K562 (cell line): ENCODE measurements around the gene MYOM1. TPM values are rescaled to one million over a fixed set of nuclear protein-coding genes. Genes with fewer than 3 reads are reported as not detected.
A peak's percentile ranks its signal among the peaks of the same experiment; 100 is the strongest.

Experiments
- BCOR ChIP-seq: fragments of 450-650 bp; IDR thresholded peaks from 2 replicates; pipeline ENCODE4 v1.6.1; 2016
- E4F1 ChIP-seq: fragments of 250-450 bp; sonication (Bioruptor Pico); IDR thresholded peaks from 2 replicates; pipeline ENCODE4 v1.5.0; 2021; ENCODE audit warnings: mild to moderate bottlenecking, borderline replicate concordance
- FIP1L1 ChIP-seq: fragments of 200-400 bp; formaldehyde crosslinking; IDR thresholded peaks from 2 replicates; pipeline ENCODE4 v1.6.1; 2018; ENCODE audit warnings: mild to moderate bottlenecking, low read depth, low read length; ENCODE audit not compliant: poor library complexity, severe bottlenecking
- NFXL1 ChIP-seq: fragments of 450-650 bp; formaldehyde crosslinking; IDR thresholded peaks from 2 replicates; pipeline ENCODE4 v1.4.0; 2021; ENCODE audit warnings: mild to moderate bottlenecking
- RERE ChIP-seq: sonication (generic); formaldehyde crosslinking; IDR thresholded peaks from 2 replicates; pipeline ENCODE4 v1.8.0; 2023; ENCODE audit warnings: missing genetic modification reagents, mild to moderate bottlenecking, borderline replicate concordance
- SIN3B ChIP-seq: fragments of 450-650 bp; IDR thresholded peaks from 2 replicates; pipeline ENCODE4 v1.6.1; 2017; ENCODE audit warnings: low read depth, mild to moderate bottlenecking, moderate library complexity
- ZNF444 ChIP-seq: fragments of 250-450 bp; sonication (Bioruptor Pico); IDR thresholded peaks from 2 replicates; pipeline ENCODE4 v1.4.0; 2020; ENCODE audit warnings: mild to moderate bottlenecking, moderate library complexity
- ZNF592 ChIP-seq: fragments of 450-650 bp; IDR thresholded peaks from 2 replicates; pipeline ENCODE4 v1.6.1; 2017; ENCODE audit warnings: antibody characterized with exemption, mild to moderate bottlenecking
- polyA plus RNA-seq, 8 experiments: library from polyadenylated mRNA; depleted of rRNA in 4 of 8; stranded (reverse) in 5 of 8; unstranded in 3 of 8; fragments of >200 nt; fragmentation: Nextera tagmentation in 2 of 8; fragmentation: Illumina TruSeq in 1 of 8; extraction: Ambion mirVana in 2 of 8; extraction: Trizol in 1 of 8; gene quantifications; 2 replicates each; pipeline versions ENCODE4 v1.2.1 to v1.2.3, GENCODE V29; 2011 to 2014; ENCODE audit warnings: inconsistent platforms in 1 of 8, missing spikeins in 1 of 8
- total RNA-seq, 7 experiments: library from RNA; depleted of rRNA in 6 of 7; stranded (reverse); fragments of >200 nt in 6 of 7; fragmentation: Illumina TruSeq in 2 of 7; extraction: Trizol in 2 of 7; gene quantifications; 2 replicates each; pipeline versions ENCODE4 v1.2.1 to v1.2.3, GENCODE V29; 2011 to 2021; ENCODE audit warnings: low replicate concordance in 1 of 7
- TF ChIP-seq, protein P1 (sequence below): fragments of 450-650 bp; IDR thresholded peaks from 2 replicates; pipeline ENCODE4 v1.7.0; 2016; ENCODE audit warnings: borderline replicate concordance
- TF ChIP-seq, protein P2 (sequence below): sonication (generic); formaldehyde crosslinking; IDR thresholded peaks from 2 replicates; pipeline ENCODE4 v1.8.1; 2023; ENCODE audit warnings: mild to moderate bottlenecking, missing genetic modification reagents

The MYOM1 gene
- total and polyA plus RNA-seq, 9 of the 15 experiments (the other 6 are each of a cell fraction or from before 2014, with no cell fraction given), result 0.01 to 0.62 (median 0.25) TPM

DNA sequence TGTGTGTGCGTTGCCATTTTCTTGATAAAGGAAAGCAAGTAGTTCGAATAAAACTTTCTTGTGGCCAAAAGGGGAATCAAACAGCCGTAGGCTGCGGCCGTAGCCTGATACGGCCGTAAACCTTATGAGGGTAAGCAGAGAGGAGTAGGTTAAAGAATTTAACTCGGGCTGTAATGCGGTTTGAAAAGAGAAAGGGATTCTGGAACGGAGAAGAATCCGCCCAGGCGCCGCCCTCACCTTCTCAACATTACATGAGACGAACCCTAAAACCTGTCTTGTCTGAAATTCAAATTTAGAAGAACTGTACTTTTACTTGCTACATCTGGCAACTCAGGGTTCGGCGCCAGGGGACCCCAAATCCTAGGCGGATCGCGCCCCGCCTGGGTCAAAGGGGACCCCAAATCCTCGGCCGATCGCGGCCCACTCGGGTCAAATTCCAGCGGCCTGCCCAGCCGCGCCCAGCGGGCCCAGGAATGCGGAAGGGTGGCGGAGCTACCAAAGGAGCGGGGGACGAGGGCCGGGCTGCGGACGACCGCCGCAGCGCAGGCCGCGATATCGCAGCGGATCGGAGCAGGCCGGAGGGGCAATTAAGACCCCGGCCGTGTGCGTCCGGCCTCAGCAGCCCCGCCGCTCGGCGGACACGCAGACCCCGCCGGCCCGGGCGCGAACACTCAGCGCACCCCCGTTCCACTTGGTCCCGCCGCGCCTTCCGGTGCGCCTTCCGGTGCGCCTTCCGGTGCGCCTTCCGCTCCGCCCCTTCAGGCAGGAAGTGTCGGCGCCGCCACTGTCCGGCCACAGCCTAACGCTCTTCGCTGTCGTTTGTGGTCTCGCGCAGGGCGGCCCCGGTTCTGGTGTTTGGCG, 41.8 kb upstream of the MYOM1 start, which contains the start of gene MYL12B (continued):
- TF ChIP-seq SIN3B (peak; percentile 85), NFXL1 (CRISPR knock-in tag) (no peak), ZNF444 (CRISPR knock-in tag) (no peak), ZNF592 (no peak), RERE (CRISPR knock-in tag) (0 out of 2 replicates have a peak, but pooled peaks have one; percentile 17), FIP1L1 (peak; percentile 93), E4F1 (no peak), BCOR (peak; percentile 63; the same call in 1 of the 2 replicates)
- TF ChIP-seq, protein P1, sequence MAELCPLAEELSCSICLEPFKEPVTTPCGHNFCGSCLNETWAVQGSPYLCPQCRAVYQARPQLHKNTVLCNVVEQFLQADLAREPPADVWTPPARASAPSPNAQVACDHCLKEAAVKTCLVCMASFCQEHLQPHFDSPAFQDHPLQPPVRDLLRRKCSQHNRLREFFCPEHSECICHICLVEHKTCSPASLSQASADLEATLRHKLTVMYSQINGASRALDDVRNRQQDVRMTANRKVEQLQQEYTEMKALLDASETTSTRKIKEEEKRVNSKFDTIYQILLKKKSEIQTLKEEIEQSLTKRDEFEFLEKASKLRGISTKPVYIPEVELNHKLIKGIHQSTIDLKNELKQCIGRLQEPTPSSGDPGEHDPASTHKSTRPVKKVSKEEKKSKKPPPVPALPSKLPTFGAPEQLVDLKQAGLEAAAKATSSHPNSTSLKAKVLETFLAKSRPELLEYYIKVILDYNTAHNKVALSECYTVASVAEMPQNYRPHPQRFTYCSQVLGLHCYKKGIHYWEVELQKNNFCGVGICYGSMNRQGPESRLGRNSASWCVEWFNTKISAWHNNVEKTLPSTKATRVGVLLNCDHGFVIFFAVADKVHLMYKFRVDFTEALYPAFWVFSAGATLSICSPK, result 0 out of 2 replicates have a peak, but pooled peaks have one; percentile 25
- TF ChIP-seq, protein P2, sequence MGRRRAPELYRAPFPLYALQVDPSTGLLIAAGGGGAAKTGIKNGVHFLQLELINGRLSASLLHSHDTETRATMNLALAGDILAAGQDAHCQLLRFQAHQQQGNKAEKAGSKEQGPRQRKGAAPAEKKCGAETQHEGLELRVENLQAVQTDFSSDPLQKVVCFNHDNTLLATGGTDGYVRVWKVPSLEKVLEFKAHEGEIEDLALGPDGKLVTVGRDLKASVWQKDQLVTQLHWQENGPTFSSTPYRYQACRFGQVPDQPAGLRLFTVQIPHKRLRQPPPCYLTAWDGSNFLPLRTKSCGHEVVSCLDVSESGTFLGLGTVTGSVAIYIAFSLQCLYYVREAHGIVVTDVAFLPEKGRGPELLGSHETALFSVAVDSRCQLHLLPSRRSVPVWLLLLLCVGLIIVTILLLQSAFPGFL (CRISPR knock-in tag), result no peak
